ENCODE measurements around the gene HASPIN.
"Not testable (repeated sequence)": the region's sequence is repeated elsewhere in the genome, so short reads cannot be mapped to it uniquely, and the experiment has no call there.

The HASPIN gene

DNA sequence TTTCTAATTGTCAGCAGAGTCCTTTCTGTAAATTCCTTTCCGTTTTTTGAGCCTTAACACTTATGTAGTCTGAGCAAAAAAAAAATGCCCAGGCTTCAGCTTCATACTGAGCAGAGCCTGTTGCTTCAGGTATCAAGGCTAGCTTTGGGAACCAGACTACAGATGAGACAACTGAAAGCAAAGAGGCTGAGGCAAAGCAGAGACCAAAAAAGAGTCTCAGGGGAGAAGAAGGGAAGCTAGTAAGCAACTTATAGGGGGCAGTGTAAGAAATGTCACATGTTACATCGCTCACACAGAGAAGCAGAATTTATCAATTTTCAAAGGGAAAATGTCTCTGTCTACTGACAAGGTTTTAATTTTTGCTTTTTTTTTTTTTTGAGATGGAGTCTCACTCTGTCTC is 3.3 kb downstream of the HASPIN start:
- 95% methylated on average over 2 of the region's 2 CpGs for WGBS
- H3K9ac ChIP-seq (ENCODE audit: low read length): no peak overlapping the region
- H3K27me3 ChIP-seq (ENCODE audit: control insufficient read depth in 1 of 2, insufficient read depth in 1 of 2, low read length in 2 of 2): no peaks in the 10 kb centered on the region
- no peaks in the 10 kb centered on the region for H3K9me3 ChIP-seq (ENCODE audit: control insufficient read depth, low read length)
- peaks cover 0 to 2% of the 10 kb centered on the region in 2 experiments for H3K36me3 ChIP-seq (ENCODE audit: control insufficient read depth in 1 of 2, insufficient read depth in 2 of 2, low read depth in 1 of 2, low read length in 2 of 2)
- H2BK5ac ChIP-seq (ENCODE audit: low read depth, low read length, poor library complexity, severe bottlenecking): no peak overlapping the region
- no peak overlapping the region for H3K14ac ChIP-seq (ENCODE audit: low read length in 2 of 2)
- H3K79me1 ChIP-seq (replicated peaks; ENCODE audit: low read length, poor library complexity, severe bottlenecking): peaks cover 34% of the 10 kb centered on the region
- H4K91ac ChIP-seq (ENCODE audit: low read length): no peak overlapping the region
- no peak overlapping the region for H3K4me2 ChIP-seq (ENCODE audit: low read length, poor library complexity, severe bottlenecking)
- H4K8ac ChIP-seq (ENCODE audit: low read length): no peak overlapping the region
- no peak overlapping the region for H3K4ac ChIP-seq (ENCODE audit: low read depth in 1 of 2, low read length in 2 of 2)
- H3K23ac ChIP-seq (ENCODE audit: low read length in 2 of 2): no peak overlapping the region
- H2AK5ac ChIP-seq (ENCODE audit: low read length, severe bottlenecking): no peak overlapping the region
- H3K18ac ChIP-seq (ENCODE audit: low read depth in 1 of 2, low read length in 2 of 2): no peak overlapping the region
- H2BK12ac ChIP-seq (ENCODE audit: low read length in 2 of 2): no peak overlapping the region
- no peak overlapping the region for H3K27ac ChIP-seq (ENCODE audit: low read length, poor library complexity, severe bottlenecking)
- H2BK15ac ChIP-seq (ENCODE audit: low read depth, poor library complexity, severe bottlenecking): no peak overlapping the region
- H3K4me1 ChIP-seq (ENCODE audit: control insufficient read depth, insufficient read depth, low read depth, low read length): peaks cover 17% of the 10 kb centered on the region
- DNase-seq: no peak
- no peak overlapping the region for H2AFZ ChIP-seq (ENCODE audit: low read depth, low read length)
- no peak overlapping the region for H3K4me3 ChIP-seq (ENCODE audit: insufficient read depth in 1 of 2, low read depth in 1 of 2, low read length in 2 of 2)
- H2BK120ac ChIP-seq (ENCODE audit: low read depth, low read length): no peak overlapping the region

DNA sequence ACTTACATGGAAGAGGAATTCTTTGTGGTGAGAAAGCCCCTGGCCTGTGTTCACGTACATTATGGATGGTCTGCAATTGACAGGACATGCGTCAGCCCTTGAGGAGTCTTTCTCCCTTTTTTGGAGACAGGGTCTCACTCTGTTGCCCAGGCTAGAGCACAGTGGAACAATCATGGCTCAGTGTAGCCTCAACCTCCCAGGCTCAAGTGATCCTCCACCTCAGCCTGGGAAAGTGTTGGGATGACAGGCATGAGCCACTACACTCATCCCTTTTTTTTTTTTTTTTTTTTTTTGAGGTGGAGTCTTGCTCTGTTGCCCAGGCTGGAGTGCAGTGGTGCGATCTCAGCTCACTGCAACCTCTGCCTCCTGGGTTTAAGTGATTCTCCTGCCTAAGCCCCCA is 4.4 kb downstream of the HASPIN start:
- WGBS: 98% methylated on average over 3 of the region's 3 CpGs
- H3K23ac ChIP-seq (ENCODE audit: low read length in 2 of 2); H2AK5ac ChIP-seq (ENCODE audit: low read length, severe bottlenecking); H3K18ac ChIP-seq (ENCODE audit: low read depth in 1 of 2, low read length in 2 of 2); H3K9ac ChIP-seq (ENCODE audit: low read length); H3K9me3 ChIP-seq (ENCODE audit: control insufficient read depth, low read length); H3K27me3 ChIP-seq (ENCODE audit: control insufficient read depth in 1 of 2, insufficient read depth in 1 of 2, low read length in 2 of 2); H4K8ac ChIP-seq (ENCODE audit: low read length); H3K4ac ChIP-seq (ENCODE audit: low read depth in 1 of 2, low read length in 2 of 2); H3K4me2 ChIP-seq (ENCODE audit: low read length, poor library complexity, severe bottlenecking); H2BK5ac ChIP-seq (ENCODE audit: low read depth, low read length, poor library complexity, severe bottlenecking); H2BK12ac ChIP-seq (ENCODE audit: low read length in 2 of 2); H3K36me3 ChIP-seq (ENCODE audit: control insufficient read depth in 1 of 2, insufficient read depth in 2 of 2, low read depth in 1 of 2, low read length in 2 of 2); H2BK120ac ChIP-seq (ENCODE audit: low read depth, low read length); H2AFZ ChIP-seq (ENCODE audit: low read depth, low read length); H3K27ac ChIP-seq (ENCODE audit: low read length, poor library complexity, severe bottlenecking); DNase-seq; H3K4me3 ChIP-seq (ENCODE audit: insufficient read depth in 1 of 2, low read depth in 1 of 2, low read length in 2 of 2); H3K14ac ChIP-seq (ENCODE audit: low read length in 2 of 2); H2BK15ac ChIP-seq (ENCODE audit: low read depth, poor library complexity, severe bottlenecking): not testable (repeated sequence)
- Histone ChIP-seq H4K91ac (ENCODE audit: low read length) (peak overlapping the region; percentile 39), H3K4me1 (ENCODE audit: control insufficient read depth, insufficient read depth, low read depth, low read length) (peaks cover 23% of the 10 kb centered on the region), H3K79me1 (replicated peaks; ENCODE audit: low read length, poor library complexity, severe bottlenecking) (peaks cover 34% of the 10 kb centered on the region)

DNA sequence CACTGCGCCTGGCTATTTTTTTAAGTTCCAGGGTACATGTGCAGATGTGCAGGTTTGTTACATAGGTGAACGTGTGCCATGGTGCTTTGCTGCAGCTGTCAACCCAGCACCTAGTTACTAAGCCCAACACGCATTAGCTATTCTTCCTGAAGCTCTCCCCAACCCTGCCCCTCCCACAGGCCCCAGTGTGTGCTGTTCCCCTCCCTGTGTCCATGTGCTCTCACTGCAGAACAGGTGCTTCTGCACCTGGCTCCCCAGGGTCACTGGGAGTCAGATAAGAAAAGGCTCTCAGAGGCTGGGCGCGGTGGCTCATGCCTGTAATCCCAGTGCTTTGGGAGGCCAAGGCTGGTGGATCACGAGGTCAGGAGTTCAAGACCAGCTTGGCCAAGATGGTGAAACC is 6.2 kb downstream of the HASPIN start:
- H3K4me3 ChIP-seq (ENCODE audit: insufficient read depth in 1 of 2, low read depth in 1 of 2, low read length in 2 of 2): no peak overlapping the region
- H4K8ac ChIP-seq (ENCODE audit: low read length): no peak overlapping the region
- H3K18ac ChIP-seq (ENCODE audit: low read depth in 1 of 2, low read length in 2 of 2): no peak overlapping the region
- no peak overlapping the region for H3K4me2 ChIP-seq (ENCODE audit: low read length, poor library complexity, severe bottlenecking)
- H2BK5ac ChIP-seq (ENCODE audit: low read depth, low read length, poor library complexity, severe bottlenecking): no peak overlapping the region
- H3K9ac ChIP-seq (ENCODE audit: low read length): no peak overlapping the region
- H3K27me3 ChIP-seq (ENCODE audit: control insufficient read depth in 1 of 2, insufficient read depth in 1 of 2, low read length in 2 of 2): no peaks in the 10 kb centered on the region
- no peak overlapping the region for H3K27ac ChIP-seq (ENCODE audit: low read length, poor library complexity, severe bottlenecking)
- no peak overlapping the region for H3K14ac ChIP-seq (ENCODE audit: low read length in 2 of 2)
- peaks cover 12% of the 10 kb centered on the region for H3K4me1 ChIP-seq (ENCODE audit: control insufficient read depth, insufficient read depth, low read depth, low read length)
- peaks cover 24% of the 10 kb centered on the region for H3K79me1 ChIP-seq (replicated peaks; ENCODE audit: low read length, poor library complexity, severe bottlenecking)
- no peak overlapping the region for H4K91ac ChIP-seq (ENCODE audit: low read length)
- no peak overlapping the region for H2AK5ac ChIP-seq (ENCODE audit: low read length, severe bottlenecking)
- no peak for DNase-seq
- no peaks in the 10 kb centered on the region for H3K9me3 ChIP-seq (ENCODE audit: control insufficient read depth, low read length)
- WGBS: 95% methylated on average over 6 of the region's 6 CpGs
- no peak overlapping the region for H3K23ac ChIP-seq (ENCODE audit: low read length in 2 of 2)
- no peak overlapping the region for H2AFZ ChIP-seq (ENCODE audit: low read depth, low read length)
- H2BK12ac ChIP-seq (ENCODE audit: low read length in 2 of 2): no peak overlapping the region
- H2BK15ac ChIP-seq (ENCODE audit: low read depth, poor library complexity, severe bottlenecking): no peak overlapping the region
- peaks cover 0 to 2% of the 10 kb centered on the region in 2 experiments for H3K36me3 ChIP-seq (ENCODE audit: control insufficient read depth in 1 of 2, insufficient read depth in 2 of 2, low read depth in 1 of 2, low read length in 2 of 2)
- no peak overlapping the region for H2BK120ac ChIP-seq (ENCODE audit: low read depth, low read length)
- H3K4ac ChIP-seq (ENCODE audit: low read depth in 1 of 2, low read length in 2 of 2): no peak overlapping the region

DNA sequence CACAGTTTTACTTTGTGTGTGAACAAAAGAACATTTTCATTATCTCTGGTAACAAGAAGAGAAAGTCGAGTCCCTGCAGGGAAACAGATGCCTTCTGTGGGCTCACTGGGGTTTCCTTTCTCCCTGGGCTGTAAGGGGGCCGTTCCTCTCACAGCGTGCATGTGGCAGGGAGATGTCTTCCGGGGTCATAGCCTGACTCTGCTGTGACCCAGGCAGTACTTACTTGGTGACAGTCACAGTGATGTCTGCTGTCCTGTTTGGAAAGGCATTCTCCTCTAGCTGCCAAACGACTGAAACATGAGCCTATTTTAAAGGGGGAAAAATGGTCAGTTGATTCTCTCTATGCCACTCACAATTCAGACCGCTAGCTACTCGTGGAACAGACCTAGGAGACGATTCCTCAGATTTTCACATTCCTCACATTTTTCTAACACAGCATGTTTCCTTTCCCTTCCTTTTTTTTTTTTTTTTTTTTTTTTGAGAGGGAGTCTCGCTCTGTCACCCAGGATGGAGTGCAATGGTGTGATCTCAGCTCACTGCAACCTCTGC is 7.3 kb downstream of the HASPIN start:
- Histone ChIP-seq H3K14ac (ENCODE audit: low read length in 2 of 2) (no peak overlapping the region), H3K4me3 (ENCODE audit: insufficient read depth in 1 of 2, low read depth in 1 of 2, low read length in 2 of 2) (no peak overlapping the region), H3K27me3 (ENCODE audit: control insufficient read depth in 1 of 2, insufficient read depth in 1 of 2, low read length in 2 of 2) (peaks cover 0 to 3% of the 10 kb centered on the region in 2 experiments), H3K4me1 (ENCODE audit: control insufficient read depth, insufficient read depth, low read depth, low read length) (peaks cover 12% of the 10 kb centered on the region), H3K23ac (ENCODE audit: low read length in 2 of 2) (no peak overlapping the region), H3K18ac (ENCODE audit: low read depth in 1 of 2, low read length in 2 of 2) (peak overlapping the region in 1 of 2 experiments; percentile 26), H4K91ac (ENCODE audit: low read length) (no peak overlapping the region), H3K27ac (ENCODE audit: low read length, poor library complexity, severe bottlenecking) (peak overlapping the region; percentile 76), H2BK12ac (ENCODE audit: low read length in 2 of 2) (no peak overlapping the region), H3K36me3 (ENCODE audit: control insufficient read depth in 1 of 2, insufficient read depth in 2 of 2, low read depth in 1 of 2, low read length in 2 of 2) (peaks cover 0 to 2% of the 10 kb centered on the region in 2 experiments), H2BK5ac (ENCODE audit: low read depth, low read length, poor library complexity, severe bottlenecking) (peak overlapping the region; percentile 19), H2BK120ac (ENCODE audit: low read depth, low read length) (no peak overlapping the region), H3K9me3 (ENCODE audit: control insufficient read depth, low read length) (no peaks in the 10 kb centered on the region), H4K8ac (ENCODE audit: low read length) (no peak overlapping the region), H3K4me2 (ENCODE audit: low read length, poor library complexity, severe bottlenecking) (peak overlapping the region; percentile 51), H2BK15ac (ENCODE audit: low read depth, poor library complexity, severe bottlenecking) (no peak overlapping the region), H3K9ac (ENCODE audit: low read length) (no peak overlapping the region), H3K79me1 (replicated peaks; ENCODE audit: low read length, poor library complexity, severe bottlenecking) (peaks cover 17% of the 10 kb centered on the region), H2AK5ac (ENCODE audit: low read length, severe bottlenecking) (no peak overlapping the region), H2AFZ (ENCODE audit: low read depth, low read length) (no peak overlapping the region), H3K4ac (ENCODE audit: low read depth in 1 of 2, low read length in 2 of 2) (no peak overlapping the region)
- peak; percentile 16 for DNase-seq
- WGBS: 23% methylated on average over 8 of the region's 9 CpGs
